IMR-90 (cell line): ENCODE results near the gene MARCHF3. TPM values are rescaled to one million over a fixed set of nuclear protein-coding genes. Genes with fewer than 3 reads are reported as not detected.

Experiments used
- ATAC-seq: fragments of 200-7000 bp; cut with Tn5 transposase; 2 replicates; pipeline ENCODE4 v1.9.1; 2020; ENCODE audit warnings: low read depth, mild to moderate bottlenecking, moderate library complexity
- BruUV-seq: library from RNA; stranded (reverse); fragments of 400-500 nt; replicated peaks from 2 replicates; lab custom pipeline; 2021; lab: Mats Ljungman, UMichigan
- CTCF ChIA-PET: fragments of 300-600 bp; formaldehyde crosslinking; extraction: SDS; loops from one replicate; lab custom pipeline; 2021; ENCODE audit warnings: antibody characterized with exemption; lab: Yijun Ruan, JAX
- POLR2A ChIA-PET: fragments of 300-600 bp; sonication (Branson Sonifier 250); formaldehyde crosslinking; loops from one replicate; lab custom pipeline; 2022; ENCODE audit warnings: antibody characterized with exemption; ENCODE audit not compliant: unreplicated experiment; lab: Charles Lee
- DNase-seq: peaks from one replicate; pipeline ENCODE4 v3.0.0; 2013
- H2AFZ ChIP-seq: replicated peaks from 2 replicates; pipeline ENCODE3; 2013; ENCODE audit warnings: low read length, mild to moderate bottlenecking; ENCODE audit not compliant: poor library complexity
- H2AK5ac ChIP-seq: 2 replicates; pipeline ENCODE4 v1.6.1; 2013; ENCODE audit warnings: low read depth, low read length, inconsistent platforms
- H2AK9ac ChIP-seq: replicated peaks from 2 replicates; pipeline ENCODE3; 2013; ENCODE audit warnings: mild to moderate bottlenecking, low read depth, low read length, moderate library complexity; ENCODE audit not compliant: poor library complexity
- H2BK120ac ChIP-seq: 2 replicates; pipeline ENCODE4 v1.6.1; 2013; ENCODE audit warnings: low read depth, low read length, inconsistent platforms
- H2BK15ac ChIP-seq: 3 replicates; pipeline ENCODE4 v1.6.1; 2013; ENCODE audit warnings: low read depth, low read length, inconsistent platforms
- H2BK20ac ChIP-seq: 2 replicates; pipeline ENCODE4 v1.6.1; 2013; ENCODE audit warnings: low read depth, mild to moderate bottlenecking, inconsistent platforms, low read length, moderate library complexity
- H2BK5ac ChIP-seq: 2 replicates; pipeline ENCODE4 v1.6.1; 2013; ENCODE audit warnings: mild to moderate bottlenecking, low read depth, low read length, inconsistent platforms; ENCODE audit not compliant: poor library complexity, severe bottlenecking
- H3K14ac ChIP-seq: replicated peaks from 2 replicates; pipeline ENCODE4 v1.6.1; 2013; ENCODE audit warnings: low read depth, low read length, inconsistent platforms
- H3K18ac ChIP-seq: 2 replicates; pipeline ENCODE4 v1.6.1; 2013; ENCODE audit warnings: low read depth, low read length, control low read depth
- H3K23ac ChIP-seq: 2 replicates; pipeline ENCODE4 v1.6.1; 2013; ENCODE audit warnings: low read depth, low read length, inconsistent platforms
- H3K27ac ChIP-seq: 2 replicates; pipeline ENCODE4 v1.5.1; 2013; ENCODE audit warnings: mild to moderate bottlenecking, control low read depth, low read length; ENCODE audit not compliant: insufficient read depth
- H3K27me3 ChIP-seq: 2 replicates; pipeline ENCODE4 v1.6.1; 2013; ENCODE audit warnings: low read length; ENCODE audit not compliant: control insufficient read depth, insufficient read depth
- H3K36me3 ChIP-seq: 2 replicates; pipeline ENCODE4 v1.6.1; 2013; ENCODE audit warnings: low read length, mixed read lengths; ENCODE audit not compliant: control insufficient read depth, insufficient read depth
- H3K4ac ChIP-seq: 2 replicates; pipeline ENCODE4 v1.6.1; 2013; ENCODE audit warnings: low read depth, low read length, inconsistent platforms
- H3K4me1 ChIP-seq: 2 replicates; pipeline ENCODE4 v1.6.1; 2013; ENCODE audit warnings: low read length, mixed read lengths; ENCODE audit not compliant: control insufficient read depth, insufficient read depth
- H3K4me2 ChIP-seq: 2 replicates; pipeline ENCODE4 v1.6.1; 2013; ENCODE audit warnings: low read depth, mild to moderate bottlenecking, control low read depth, low read length, moderate library complexity
- H3K4me3 ChIP-seq: 2 replicates; pipeline ENCODE4 v1.5.1; 2013; ENCODE audit warnings: low read depth, mild to moderate bottlenecking, control low read depth, low read length, moderate library complexity; ENCODE audit not compliant: insufficient read depth
- H3K56ac ChIP-seq: 2 replicates; pipeline ENCODE4 v1.6.1; 2013; ENCODE audit warnings: low read length, inconsistent platforms; ENCODE audit not compliant: insufficient read depth; ENCODE audit errors: extremely low read depth
- H3K79me1 ChIP-seq, 2 experiments: 2 replicates each; pipeline ENCODE4 v1.6.1; 2013; ENCODE audit warnings: low read length in 2 of 2, inconsistent platforms in 1 of 2, low read depth in 1 of 2
- H3K9ac ChIP-seq: 2 replicates; pipeline ENCODE4 v1.6.1; 2013; ENCODE audit warnings: low read depth, low read length, control low read depth
- H3K9me1 ChIP-seq: 2 replicates; pipeline ENCODE4 v1.6.1; 2013; ENCODE audit warnings: low read length, inconsistent platforms; ENCODE audit not compliant: insufficient read depth
- H3K9me3 ChIP-seq: 2 replicates; pipeline ENCODE4 v1.6.1; 2013; ENCODE audit warnings: low read length; ENCODE audit not compliant: control insufficient read depth, insufficient read depth
- H4K20me1 ChIP-seq: 2 replicates; pipeline ENCODE4 v1.6.1; 2013; ENCODE audit warnings: low read length, inconsistent platforms; ENCODE audit not compliant: insufficient read depth
- H4K5ac ChIP-seq: 2 replicates; pipeline ENCODE4 v1.6.1; 2013; ENCODE audit warnings: mild to moderate bottlenecking, low read depth, low read length, control low read depth
- H4K8ac ChIP-seq, 2 experiments: 2 replicates each; pipeline ENCODE4 v1.6.1; 2013; ENCODE audit warnings: low read depth in 2 of 2, low read length in 2 of 2, control low read depth in 1 of 2, inconsistent platforms in 1 of 2
- H4K91ac ChIP-seq: 2 replicates; pipeline ENCODE4 v1.6.1; 2013; ENCODE audit warnings: low read depth, low read length, inconsistent platforms; ENCODE audit not compliant: insufficient read depth
- BHLHE40 ChIP-seq: fragments of 150-350 bp; IDR thresholded peaks from 2 replicates; pipeline ENCODE4 v1.6.1; 2016; ENCODE audit warnings: mild to moderate bottlenecking, low read depth, low read length
- CEBPB ChIP-seq: IDR thresholded peaks from 2 replicates; pipeline ENCODE4 v1.6.1; 2012; ENCODE audit warnings: low read depth, low read length, improper control_type of control experiment
- CHD1 ChIP-seq: IDR thresholded peaks from 2 replicates; pipeline ENCODE4 v1.6.1; 2012; ENCODE audit warnings: low read depth, low read length, improper control_type of control experiment
- FOS ChIP-seq: fragments of 150-350 bp; IDR thresholded peaks from 2 replicates; pipeline ENCODE4 v1.6.1; 2016; ENCODE audit warnings: low read depth, low read length
- MAFK ChIP-seq: IDR thresholded peaks from 2 replicates; pipeline ENCODE4 v1.6.1; 2012; ENCODE audit warnings: low read depth, low read length, improper control_type of control experiment
- MXI1 ChIP-seq: IDR thresholded peaks from 2 replicates; pipeline ENCODE4 v1.6.1; 2012; ENCODE audit warnings: low read depth, mild to moderate bottlenecking, low read length, moderate library complexity, borderline replicate concordance
- NFE2L2 ChIP-seq: fragments of 150-350 bp; IDR thresholded peaks from 2 replicates; pipeline ENCODE4 v1.6.1; 2016; ENCODE audit warnings: low read depth, mild to moderate bottlenecking, low read length
- POLR2A ChIP-seq: IDR thresholded peaks from 2 replicates; pipeline ENCODE4 v1.6.1; 2012; ENCODE audit warnings: mild to moderate bottlenecking, low read depth, low read length
- RAD21 ChIP-seq: IDR thresholded peaks from 2 replicates; pipeline ENCODE4 v1.6.1; 2012; ENCODE audit warnings: low read length, improper control_type of control experiment
- RFX5 ChIP-seq: IDR thresholded peaks from 2 replicates; pipeline ENCODE4 v1.8.0; 2012; ENCODE audit warnings: low read depth, mild to moderate bottlenecking, low read length, moderate library complexity
- WGBS, 2 experiments: methylation state at CpG; one replicate each; pipeline versions ENCODE4 v1.1.5 to v1.1.7; 2013; ENCODE audit warnings: missing lambda C conversion rate in 2 of 2; ENCODE audit not compliant: insufficient read length in 1 of 2; ENCODE audit errors: extremely low coverage in 2 of 2; 5-methylcytosine and 5-hydroxymethylcytosine counted together
- dilution Hi-C: fragments of 300-500 bp; cut with HindIII; formaldehyde crosslinking; loops from one replicate; pipeline ENCODE4 v1.14.3; 2018; ENCODE audit warnings: low sequenced_read_pairs; ENCODE audit not compliant: unreplicated experiment
- in situ Hi-C: fragments of 300-500 bp; cut with MboI; formaldehyde crosslinking; loops from 3 replicates; pipeline ENCODE4 v1.14.3; 2019; ENCODE audit warnings: low sequenced_read_pairs, inconsistent platforms, mixed read lengths
- intact Hi-C: fragments of 100-400 bp; cut with micrococcal nuclease; formaldehyde crosslinking; loops from 2 replicates; pipeline ENCODE4 v1.10.0; 2022
- polyA plus RNA-seq, 3 experiments: library from polyadenylated mRNA; depleted of rRNA; stranded (reverse); fragments of >200 nt; gene quantifications; 2 replicates each; pipeline ENCODE4 v1.2.3, GENCODE V29; 2012; ENCODE audit warnings: low replicate concordance in 1 of 3
- total RNA-seq: library from RNA; depleted of rRNA; stranded (reverse); fragments of >200 nt; gene quantifications from 2 replicates; pipeline ENCODE4 v1.2.3, GENCODE V29; 2012
- TF ChIP-seq, protein P1 (sequence below): fragments of 150-350 bp; IDR thresholded peaks from 2 replicates; pipeline ENCODE4 v1.6.1; 2016; ENCODE audit warnings: low read depth, mild to moderate bottlenecking, low read length, moderate library complexity, borderline replicate concordance
- TF ChIP-seq, protein P2 (sequence below): fragments of 150-350 bp; IDR thresholded peaks from 2 replicates; pipeline ENCODE4 v1.6.1; 2017; ENCODE audit warnings: mild to moderate bottlenecking, antibody characterized with exemption, low read length, low read depth
- TF ChIP-seq, protein P3 (sequence below): conservative IDR thresholded peaks from 2 replicates; pipeline ENCODE4 v1.5.1; 2012; ENCODE audit warnings: mild to moderate bottlenecking, low read depth, low read length, improper control_type of control experiment

MARCHF3 gene
- total and polyA plus RNA-seq, 2 of the 4 experiments (the other 2 are of a cell fraction), result 11.2 to 18.8 TPM

DNA sequence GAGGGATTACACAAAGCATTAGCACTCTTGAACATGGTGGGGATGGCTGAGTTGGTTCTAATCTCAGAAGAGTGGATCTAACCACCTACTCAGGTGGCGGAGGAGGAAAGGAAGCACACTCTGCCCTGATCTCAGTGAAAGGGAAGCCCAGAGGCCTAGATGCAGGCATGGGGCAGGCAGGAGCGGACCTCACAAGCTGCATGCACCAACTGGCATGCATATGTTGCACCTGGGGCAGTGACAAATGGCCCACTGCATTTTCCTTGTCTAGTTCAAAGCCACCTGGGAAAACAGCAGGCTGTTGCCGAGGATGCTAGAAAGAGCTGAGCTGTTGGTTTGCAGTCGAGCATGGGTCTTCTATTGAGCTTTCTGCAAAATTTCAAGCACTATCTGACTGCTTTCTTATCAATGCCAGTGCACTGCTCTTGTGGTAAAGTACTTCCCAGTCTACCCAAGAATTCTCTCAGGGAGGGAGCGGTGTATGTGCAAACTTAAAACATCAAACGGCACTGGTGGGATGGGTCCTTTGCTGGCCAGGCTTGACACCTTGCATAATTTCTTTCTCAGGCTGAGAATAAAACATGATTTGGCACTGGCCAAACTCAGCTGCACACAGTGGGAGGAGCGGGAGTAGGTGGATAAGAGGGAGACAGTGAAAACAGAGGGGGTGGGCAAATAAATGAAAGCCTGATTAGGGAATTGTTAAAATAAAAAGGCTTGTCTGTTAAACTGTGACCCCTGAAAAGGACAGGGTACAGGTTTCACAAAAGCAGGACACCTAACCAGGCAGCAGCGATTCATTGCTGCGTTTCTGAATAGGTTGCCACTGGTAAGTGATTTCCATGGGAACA, 108.9 kb downstream of the MARCHF3 start:
- POLR2A ChIA-PET, result no interaction called here
- H3K36me3 ChIP-seq, result no peaks in the 10 kb centered on the region

More for the DNA sequence above, 108.9 kb downstream of the MARCHF3 start:
- H3K4me3 ChIP-seq, result no peak overlapping the region
- no peak overlapping the region for H2AFZ ChIP-seq
- dilution Hi-C loops, result no loop called here
- H3K14ac ChIP-seq, result no peak overlapping the region
- H3K27me3 ChIP-seq, result no peaks in the 10 kb centered on the region
- no peak overlapping the region for H2BK120ac ChIP-seq
- no peak overlapping the region for H3K56ac ChIP-seq
- peaks cover 8% of the 10 kb centered on the region for H3K9me1 ChIP-seq
- H2AK9ac ChIP-seq, result no peak overlapping the region
- intact Hi-C loops, result no loop called here
- TF ChIP-seq CEBPB, result no peak
- no peak for TF ChIP-seq BHLHE40
- TF ChIP-seq RAD21, result no peak
- TF ChIP-seq NFE2L2, result no peak
- no peak for TF ChIP-seq POLR2A
- TF ChIP-seq FOS, result no peak
- no peak for TF ChIP-seq RFX5
- TF ChIP-seq CHD1, result no peak
- TF ChIP-seq MXI1, result no peak
- TF ChIP-seq, protein P1, sequence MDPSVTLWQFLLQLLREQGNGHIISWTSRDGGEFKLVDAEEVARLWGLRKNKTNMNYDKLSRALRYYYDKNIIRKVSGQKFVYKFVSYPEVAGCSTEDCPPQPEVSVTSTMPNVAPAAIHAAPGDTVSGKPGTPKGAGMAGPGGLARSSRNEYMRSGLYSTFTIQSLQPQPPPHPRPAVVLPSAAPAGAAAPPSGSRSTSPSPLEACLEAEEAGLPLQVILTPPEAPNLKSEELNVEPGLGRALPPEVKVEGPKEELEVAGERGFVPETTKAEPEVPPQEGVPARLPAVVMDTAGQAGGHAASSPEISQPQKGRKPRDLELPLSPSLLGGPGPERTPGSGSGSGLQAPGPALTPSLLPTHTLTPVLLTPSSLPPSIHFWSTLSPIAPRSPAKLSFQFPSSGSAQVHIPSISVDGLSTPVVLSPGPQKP, result no peak
- TF ChIP-seq MAFK, result no peak
- TF ChIP-seq, protein P2, sequence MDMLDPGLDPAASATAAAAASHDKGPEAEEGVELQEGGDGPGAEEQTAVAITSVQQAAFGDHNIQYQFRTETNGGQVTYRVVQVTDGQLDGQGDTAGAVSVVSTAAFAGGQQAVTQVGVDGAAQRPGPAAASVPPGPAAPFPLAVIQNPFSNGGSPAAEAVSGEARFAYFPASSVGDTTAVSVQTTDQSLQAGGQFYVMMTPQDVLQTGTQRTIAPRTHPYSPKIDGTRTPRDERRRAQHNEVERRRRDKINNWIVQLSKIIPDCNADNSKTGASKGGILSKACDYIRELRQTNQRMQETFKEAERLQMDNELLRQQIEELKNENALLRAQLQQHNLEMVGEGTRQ, result no peak
- TF ChIP-seq, protein P3, sequence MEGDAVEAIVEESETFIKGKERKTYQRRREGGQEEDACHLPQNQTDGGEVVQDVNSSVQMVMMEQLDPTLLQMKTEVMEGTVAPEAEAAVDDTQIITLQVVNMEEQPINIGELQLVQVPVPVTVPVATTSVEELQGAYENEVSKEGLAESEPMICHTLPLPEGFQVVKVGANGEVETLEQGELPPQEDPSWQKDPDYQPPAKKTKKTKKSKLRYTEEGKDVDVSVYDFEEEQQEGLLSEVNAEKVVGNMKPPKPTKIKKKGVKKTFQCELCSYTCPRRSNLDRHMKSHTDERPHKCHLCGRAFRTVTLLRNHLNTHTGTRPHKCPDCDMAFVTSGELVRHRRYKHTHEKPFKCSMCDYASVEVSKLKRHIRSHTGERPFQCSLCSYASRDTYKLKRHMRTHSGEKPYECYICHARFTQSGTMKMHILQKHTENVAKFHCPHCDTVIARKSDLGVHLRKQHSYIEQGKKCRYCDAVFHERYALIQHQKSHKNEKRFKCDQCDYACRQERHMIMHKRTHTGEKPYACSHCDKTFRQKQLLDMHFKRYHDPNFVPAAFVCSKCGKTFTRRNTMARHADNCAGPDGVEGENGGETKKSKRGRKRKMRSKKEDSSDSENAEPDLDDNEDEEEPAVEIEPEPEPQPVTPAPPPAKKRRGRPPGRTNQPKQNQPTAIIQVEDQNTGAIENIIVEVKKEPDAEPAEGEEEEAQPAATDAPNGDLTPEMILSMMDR, result no peak
- no peak overlapping the region for H3K9ac ChIP-seq
- peaks cover 4% of the 10 kb centered on the region for H3K4me1 ChIP-seq
- no peak overlapping the region for H4K91ac ChIP-seq
- no peak overlapping the region for H3K4me2 ChIP-seq
- 85% methylated on average over 4 of the region's 9 CpGs; no CpG with 5 or more reads in 1 of the 2 experiments for WGBS, 2 experiments
- H4K20me1 ChIP-seq, result no peaks in the 10 kb centered on the region
- H3K4ac ChIP-seq, result no peak overlapping the region
- H3K79me1 ChIP-seq, result peaks cover 12 to 20% of the 10 kb centered on the region in 2 experiments
- H4K8ac ChIP-seq, result no peak overlapping the region
- no peak overlapping the region for H2BK15ac ChIP-seq
- no peak overlapping the region for H3K23ac ChIP-seq
- no peak for DNase-seq
- no peak for ATAC-seq
- CTCF ChIA-PET, result no interaction called here
- no peaks in the 10 kb centered on the region for H3K9me3 ChIP-seq
- H4K5ac ChIP-seq, result no peak overlapping the region
- H2BK20ac ChIP-seq, result no peak overlapping the region
- in situ Hi-C loops, result no loop called here
- no peak overlapping the region for H2AK5ac ChIP-seq
- no peak overlapping the region for H3K27ac ChIP-seq
- H2BK5ac ChIP-seq, result no peak overlapping the region
- no TSS peak for BruUV-seq
- no peak overlapping the region for H3K18ac ChIP-seq
